Measurements from ENCODE around the gene POLR2L. TPM values are rescaled to one million over a fixed set of nuclear protein-coding genes. Genes with fewer than 3 reads are reported as not detected.

Gene POLR2L
- total RNA-seq, 4 donors from 2014 or later, result 10.5 to 81.5 (median 42.8) TPM

GRCh38 chr11:804599-804964, 37.7 kb downstream of the POLR2L start:
- Histone ChIP-seq H3K27ac (peak overlapping the region; percentile 81 to 84), H3K4me3 (peak overlapping the region; percentile 45 to 46), H3K36me3 (no peaks in the 10 kb centered on the region), H3K9me3 (no peaks in the 10 kb centered on the region), H3K4me1 (peaks cover 0 to 14% of the 10 kb centered on the region in 2 donors), H3K27me3 (no peaks in the 10 kb centered on the region)
- no peak for TF ChIP-seq CTCF (IDR thresholded peaks at IDR 0.05)
- no peak for TF ChIP-seq POLR2A (IDR thresholded peaks at IDR 0.05)
- DNase-seq, result no peak
- intact Hi-C loops (cut with DNase I; ENCODE audit: low total_unique reads), result no loop called here

GRCh38 chr11:803770-804598, 38.3 kb downstream of the POLR2L start:
- Histone ChIP-seq H3K4me1 (peaks cover 0 to 14% of the 10 kb centered on the region in 2 donors), H3K27ac (peak overlapping the region in 1 of 2 donors; percentile 84), H3K27me3 (no peaks in the 10 kb centered on the region), H3K36me3 (no peaks in the 10 kb centered on the region), H3K9me3 (no peaks in the 10 kb centered on the region), H3K4me3 (peak overlapping the region in 1 of 2 donors; percentile 46)
- no peak for DNase-seq
- intact Hi-C loops (cut with DNase I; ENCODE audit: low total_unique reads), result no loop called here
- TF ChIP-seq CTCF (IDR thresholded peaks at IDR 0.05), result no peak
- no peak for TF ChIP-seq POLR2A (IDR thresholded peaks at IDR 0.05)

DNA sequence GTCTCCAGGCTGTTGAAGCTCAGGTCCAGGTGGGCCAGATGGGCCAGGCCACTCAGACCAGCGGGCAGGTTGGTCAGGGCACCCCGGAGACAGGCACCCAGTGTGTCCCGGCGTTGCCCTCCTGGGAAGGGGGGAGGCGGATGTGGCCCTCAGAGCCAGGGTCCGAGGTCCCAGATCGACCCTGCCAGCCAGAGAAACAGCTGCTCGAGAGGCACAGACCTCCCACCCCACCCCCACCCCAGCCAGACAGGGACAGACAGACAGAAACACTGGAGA, 38.9 kb downstream of the POLR2L start:
- Histone ChIP-seq H3K27me3 (no peaks in the 10 kb centered on the region), H3K36me3 (no peaks in the 10 kb centered on the region), H3K27ac (no peak overlapping the region), H3K4me1 (peaks cover 0 to 11% of the 10 kb centered on the region in 2 donors), H3K9me3 (no peaks in the 10 kb centered on the region), H3K4me3 (no peak overlapping the region)
- no peak for TF ChIP-seq CTCF (IDR thresholded peaks at IDR 0.05)
- no peak for TF ChIP-seq POLR2A (IDR thresholded peaks at IDR 0.05)
- intact Hi-C loops (cut with DNase I; ENCODE audit: low total_unique reads), result no loop called here
- DNase-seq, result no peak

DNA sequence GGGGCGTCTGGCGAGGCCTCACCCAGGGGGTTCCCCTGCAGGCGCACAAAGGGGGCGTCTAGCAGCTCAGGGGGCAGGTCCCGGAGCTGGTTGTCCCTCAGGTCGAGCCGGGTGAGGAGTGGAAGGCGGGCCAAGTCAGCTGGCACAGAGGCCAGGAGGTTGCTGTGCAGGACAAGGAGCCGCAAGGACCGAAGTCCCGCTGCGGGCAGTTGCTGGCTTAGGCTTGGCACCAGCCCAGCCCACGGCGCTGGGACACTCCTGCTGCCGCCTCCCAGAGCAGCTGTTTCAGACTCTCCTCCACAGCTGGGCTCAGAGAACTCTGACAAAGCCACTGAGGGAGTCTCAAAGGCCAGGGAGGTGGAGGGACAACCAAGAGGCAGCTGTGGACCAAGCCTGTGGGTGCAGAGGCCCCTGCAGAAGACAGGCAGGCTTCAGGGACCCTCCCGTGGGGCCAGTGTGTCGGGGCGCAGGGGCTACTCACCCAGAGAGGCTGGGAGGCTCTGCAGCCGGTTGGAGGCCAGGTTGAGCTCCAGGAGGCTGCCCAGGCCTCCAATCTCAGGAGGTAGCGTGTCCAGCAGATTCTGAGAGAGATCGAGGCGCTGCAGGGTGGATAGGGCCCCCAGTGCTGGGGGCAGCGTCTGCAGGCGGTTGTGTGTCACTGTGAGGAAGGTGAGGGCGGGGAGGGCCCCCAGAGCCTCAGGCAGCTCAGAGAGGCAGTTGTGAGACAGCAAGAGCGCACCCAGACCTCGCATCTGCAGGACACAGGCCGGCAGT, 39.4 kb downstream of the POLR2L start:
- intact Hi-C loops (cut with DNase I; ENCODE audit: low total_unique reads), result no loop called here
- H3K36me3 ChIP-seq, result no peaks in the 10 kb centered on the region
- no peaks in the 10 kb centered on the region for H3K9me3 ChIP-seq
- H3K4me1 ChIP-seq, result peaks cover 0 to 10% of the 10 kb centered on the region in 2 donors
- no peak overlapping the region for H3K4me3 ChIP-seq
- H3K27me3 ChIP-seq, result no peaks in the 10 kb centered on the region
- no peak overlapping the region for H3K27ac ChIP-seq
- no peak for DNase-seq
- TF ChIP-seq POLR2A (IDR thresholded peaks at IDR 0.05) (no peak), CTCF (IDR thresholded peaks at IDR 0.05) (no peak)

- Histone ChIP-seq H3K36me3 (no peaks in the 10 kb centered on the region), H3K9me3 (no peaks in the 10 kb centered on the region), H3K4me1 (peaks cover 0 to 12% of the 10 kb centered on the region in 2 donors), H3K27me3 (no peaks in the 10 kb centered on the region), H3K27ac (no peak overlapping the region), H3K4me3 (no peak overlapping the region)
- intact Hi-C loops (cut with DNase I; ENCODE audit: low total_unique reads), result no loop called here
- DNase-seq, result no peak
- TF ChIP-seq POLR2A (IDR thresholded peaks at IDR 0.05) (no peak), CTCF (IDR thresholded peaks at IDR 0.05) (no peak)
Measured at GRCh38 chr11:802018-802617, 40.2 kb downstream of the POLR2L start.

All from uterus (tissue), 4 donors.